IPS-20b (cell line): ENCODE data around the gene LDHAL6B.
A peak's percentile ranks its signal among the peaks of the same experiment; 100 is the strongest.

Source experiments
- H3K27ac ChIP-seq: one replicate; pipeline ENCODE4 v1.5.1; 2013; ENCODE audit warnings: low read length
- H3K27me3 ChIP-seq: 2 replicates; pipeline ENCODE4 v1.6.1; 2013; ENCODE audit warnings: mild to moderate bottlenecking, low read length, inconsistent platforms; ENCODE audit not compliant: insufficient read depth
- H3K36me3 ChIP-seq: 2 replicates; pipeline ENCODE4 v1.6.1; 2013; ENCODE audit warnings: low read depth, mild to moderate bottlenecking, inconsistent platforms, low read length, moderate library complexity; ENCODE audit not compliant: insufficient read depth
- H3K4me1 ChIP-seq: 2 replicates; pipeline ENCODE4 v1.6.1; 2013; ENCODE audit warnings: mild to moderate bottlenecking, control low read depth, inconsistent platforms, low read length, moderate library complexity; ENCODE audit not compliant: insufficient read depth
- H3K4me3 ChIP-seq: 2 replicates; pipeline ENCODE4 v1.5.1; 2013; ENCODE audit warnings: mild to moderate bottlenecking, low read length, inconsistent platforms
- H3K9ac ChIP-seq: 2 replicates; pipeline ENCODE4 v1.6.1; 2013; ENCODE audit warnings: low read depth, mild to moderate bottlenecking, inconsistent platforms, low read length, moderate library complexity
- H3K9me3 ChIP-seq: 2 replicates; pipeline ENCODE4 v1.6.1; 2013; ENCODE audit warnings: mild to moderate bottlenecking, low read depth, low read length, inconsistent platforms; ENCODE audit not compliant: insufficient read depth

The LDHAL6B gene

DNA sequence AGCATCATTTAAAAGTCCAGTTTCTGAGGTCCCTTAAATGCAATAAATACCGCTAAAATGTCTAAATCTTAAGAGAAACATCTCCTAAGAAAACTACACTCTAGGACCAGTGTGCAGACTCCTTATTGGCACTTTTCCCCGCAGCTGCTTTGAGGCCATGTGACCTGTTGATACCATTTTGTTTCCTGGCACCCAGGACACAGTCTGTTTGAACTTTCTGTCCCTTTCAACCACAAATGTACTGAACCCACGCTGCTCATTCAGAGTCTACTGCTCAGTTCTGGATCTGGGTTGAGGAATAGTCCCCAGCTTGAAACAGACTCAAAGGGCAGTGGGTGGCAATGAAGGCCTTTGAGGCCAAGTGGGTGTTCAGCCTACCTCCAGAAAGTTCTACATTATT is 17.1 kb downstream of the LDHAL6B start:
- Histone ChIP-seq H3K27me3 (no peaks in the 10 kb centered on the region), H3K9ac (no peak overlapping the region), H3K4me3 (no peak overlapping the region), H3K27ac (no peak overlapping the region), H3K9me3 (no peaks in the 10 kb centered on the region), H3K4me1 (peaks cover 5% of the 10 kb centered on the region; the same call in 1 of the 2 replicates), H3K36me3 (peaks cover 44% of the 10 kb centered on the region)

DNA sequence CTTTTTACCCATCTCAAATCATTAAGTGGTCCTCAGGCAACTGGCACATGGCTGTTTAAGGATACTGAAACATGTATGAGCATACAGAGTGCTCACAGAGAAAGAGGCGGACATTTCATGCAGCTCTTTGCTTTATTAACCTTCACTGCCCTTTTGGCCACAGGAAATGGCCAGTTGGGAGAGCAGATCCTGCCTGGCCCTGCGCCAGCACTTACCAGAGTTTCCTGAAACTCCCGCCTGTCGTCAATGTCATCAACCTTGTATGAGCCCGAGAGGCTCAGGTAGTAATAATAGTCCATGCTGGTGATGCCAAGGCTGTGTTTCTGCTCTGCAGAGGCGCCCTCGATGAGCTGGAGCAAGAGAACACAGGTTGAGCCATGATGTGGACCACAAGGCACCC is 17.8 kb downstream of the LDHAL6B start:
- H3K9ac ChIP-seq = no peak overlapping the region
- H3K9me3 ChIP-seq = no peaks in the 10 kb centered on the region
- peaks cover 42% of the 10 kb centered on the region for H3K36me3 ChIP-seq
- no peaks in the 10 kb centered on the region for H3K27me3 ChIP-seq
- H3K4me3 ChIP-seq = no peak overlapping the region
- H3K4me1 ChIP-seq = peaks cover 5% of the 10 kb centered on the region; the same call in 1 of the 2 replicates
- no peak overlapping the region for H3K27ac ChIP-seq

DNA sequence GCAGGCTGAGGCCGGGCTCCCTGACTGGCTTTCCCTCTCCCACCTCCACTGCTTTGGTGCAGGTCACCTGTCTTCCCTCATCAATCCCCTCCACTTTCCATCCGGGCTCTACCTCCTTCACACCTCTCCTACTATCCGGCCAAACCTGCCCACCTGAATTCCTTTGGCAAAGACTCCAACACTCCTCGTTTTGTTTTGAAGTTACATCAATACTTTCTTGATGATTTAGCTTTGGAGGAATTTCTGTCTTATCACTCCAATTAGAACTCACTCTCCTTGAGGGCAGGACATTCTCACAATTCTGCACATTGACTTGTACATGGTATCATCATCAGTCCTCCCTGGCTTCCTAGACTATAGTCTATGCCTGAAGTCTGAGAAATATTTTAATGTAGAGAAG is 20.4 kb downstream of the LDHAL6B start:
- Histone ChIP-seq H3K9me3 (no peaks in the 10 kb centered on the region), H3K9ac (no peak overlapping the region), H3K4me3 (no peak overlapping the region), H3K36me3 (peaks cover 27% of the 10 kb centered on the region), H3K27me3 (no peaks in the 10 kb centered on the region), H3K27ac (no peak overlapping the region), H3K4me1 (peaks cover 5% of the 10 kb centered on the region; the same call in 1 of the 2 replicates)

DNA sequence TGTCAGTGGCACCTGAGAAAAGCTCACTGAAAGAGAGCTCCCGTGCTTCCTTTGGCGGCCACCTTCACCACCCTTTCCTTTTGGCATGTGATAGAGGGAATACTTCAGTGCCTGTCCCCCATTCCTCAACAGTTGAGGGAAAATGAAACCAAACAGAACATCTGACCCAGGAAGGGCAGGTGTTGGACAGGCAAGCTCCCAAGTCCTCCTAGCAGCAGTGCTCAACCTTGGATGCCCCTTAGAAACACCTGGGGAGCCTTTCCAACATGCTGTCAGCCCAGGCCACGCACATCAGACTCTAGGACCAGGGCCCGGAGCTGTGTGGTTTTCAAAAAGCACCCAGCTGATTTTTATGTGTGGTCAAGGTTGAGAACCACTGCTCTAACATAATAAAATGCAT is 22.4 kb downstream of the LDHAL6B start:
- H3K4me1 ChIP-seq = peaks cover 5% of the 10 kb centered on the region; the same call in 1 of the 2 replicates
- no peak overlapping the region for H3K4me3 ChIP-seq
- no peaks in the 10 kb centered on the region for H3K9me3 ChIP-seq
- H3K27ac ChIP-seq = no peak overlapping the region
- H3K27me3 ChIP-seq = no peaks in the 10 kb centered on the region
- H3K9ac ChIP-seq = no peak overlapping the region
- peaks cover 7% of the 10 kb centered on the region for H3K36me3 ChIP-seq

DNA sequence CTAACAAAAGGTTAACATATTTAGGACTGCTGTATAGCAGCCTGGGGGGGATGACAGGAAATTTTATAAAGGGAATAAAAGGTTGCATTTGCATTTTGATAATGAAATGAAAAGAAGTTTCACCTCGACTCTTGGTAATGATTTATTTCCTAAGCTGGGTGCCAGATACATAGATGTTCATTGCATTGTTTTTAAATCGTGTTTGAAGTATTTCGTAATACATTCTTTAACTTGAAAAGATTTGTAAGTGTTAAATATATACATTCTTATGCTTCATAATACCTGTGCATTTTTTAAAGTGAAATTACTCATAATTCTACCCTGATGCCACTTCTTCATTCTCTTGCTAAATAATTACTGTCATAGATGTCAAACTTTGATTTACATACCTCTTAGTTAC is 22.8 kb downstream of the LDHAL6B start:
- no peak overlapping the region for H3K9ac ChIP-seq
- no peak overlapping the region for H3K27ac ChIP-seq
- H3K9me3 ChIP-seq = no peaks in the 10 kb centered on the region
- H3K27me3 ChIP-seq = no peaks in the 10 kb centered on the region
- H3K36me3 ChIP-seq = peaks cover 2% of the 10 kb centered on the region; the same call in 1 of the 2 replicates
- H3K4me1 ChIP-seq = peaks cover 5% of the 10 kb centered on the region; the same call in 1 of the 2 replicates
- no peak overlapping the region for H3K4me3 ChIP-seq

DNA sequence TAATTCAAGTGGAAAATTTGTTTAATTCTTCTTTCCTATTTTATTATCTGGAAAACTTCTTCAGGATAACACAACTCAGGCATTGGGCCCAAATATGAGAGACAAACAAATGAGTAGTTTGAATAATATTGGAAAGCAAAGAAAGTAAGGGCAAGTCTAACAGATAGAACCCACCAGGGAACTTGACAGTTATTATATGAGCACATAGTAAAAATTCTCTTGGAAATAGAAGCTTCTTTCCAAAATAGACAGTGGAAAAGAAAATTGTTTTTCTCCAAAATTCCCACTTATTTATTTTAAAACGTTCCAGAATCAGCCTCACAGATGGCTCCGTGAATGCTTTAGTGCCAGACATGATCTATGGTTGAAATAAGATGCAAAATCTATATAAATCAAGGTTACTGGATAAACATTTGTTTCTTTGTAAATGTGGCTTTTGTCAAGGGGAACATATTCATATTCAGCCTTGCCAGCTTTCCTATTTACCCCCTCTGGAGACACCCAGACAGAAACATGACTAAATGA is 23.9 kb downstream of the LDHAL6B start:
- Histone ChIP-seq H3K36me3 (no peaks in the 10 kb centered on the region), H3K27ac (no peak overlapping the region), H3K4me1 (peaks cover 5% of the 10 kb centered on the region; the same call in 1 of the 2 replicates)

DNA sequence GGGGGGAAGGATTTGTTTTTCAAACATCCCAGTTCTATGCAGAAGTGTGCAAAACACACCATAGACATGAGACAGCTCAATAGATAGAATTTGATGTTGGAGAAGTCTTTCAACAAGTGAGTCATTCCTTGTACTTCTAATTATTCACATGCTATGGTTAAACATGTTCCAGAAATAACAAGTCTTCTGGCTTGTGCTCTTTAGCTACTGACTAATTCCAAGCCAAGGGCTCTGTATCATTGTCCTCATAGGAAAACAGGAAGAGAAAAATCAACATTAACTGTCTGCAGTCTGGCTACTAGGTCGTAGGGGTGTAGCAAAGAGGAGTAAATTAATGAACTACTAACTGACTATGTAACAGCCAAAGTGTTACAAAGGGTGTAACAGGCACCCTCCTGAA is 25.8 kb downstream of the LDHAL6B start:
- no peak overlapping the region for H3K27ac ChIP-seq
- peaks cover 13% of the 10 kb centered on the region; the same call in 1 of the 2 replicates for H3K4me1 ChIP-seq
- H3K9ac ChIP-seq = no peak overlapping the region
- H3K4me3 ChIP-seq = no peak overlapping the region
- H3K36me3 ChIP-seq = no peaks in the 10 kb centered on the region
- no peaks in the 10 kb centered on the region for H3K27me3 ChIP-seq
- no peaks in the 10 kb centered on the region for H3K9me3 ChIP-seq

More for the DNA sequence above, 23.9 kb downstream of the LDHAL6B start:
- Histone ChIP-seq H3K9me3 (no peaks in the 10 kb centered on the region), H3K27me3 (no peaks in the 10 kb centered on the region), H3K4me3 (no peak overlapping the region), H3K9ac (no peak overlapping the region)

DNA sequence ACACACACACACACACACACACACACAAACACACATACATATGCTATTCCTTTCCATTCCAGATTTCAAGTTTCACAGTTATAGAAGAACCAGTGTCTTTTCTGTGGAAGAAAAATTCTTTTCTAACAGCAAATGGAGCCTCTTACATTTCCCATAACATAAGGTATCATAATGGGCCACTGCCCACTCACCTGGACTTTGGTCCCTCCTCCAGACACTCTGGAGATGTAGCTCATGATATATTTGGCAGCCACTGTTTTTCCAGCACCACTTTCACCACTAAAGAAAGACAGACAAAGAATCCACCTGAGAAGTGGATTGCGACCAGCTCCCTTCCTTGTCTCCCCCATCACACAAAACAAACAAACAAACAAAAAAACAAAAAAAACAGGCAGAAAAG is 29.8 kb downstream of the LDHAL6B start:
- H3K27me3 ChIP-seq = no peaks in the 10 kb centered on the region
- no peaks in the 10 kb centered on the region for H3K9me3 ChIP-seq
- no peak overlapping the region for H3K27ac ChIP-seq
- H3K4me3 ChIP-seq = no peak overlapping the region
- H3K36me3 ChIP-seq = no peaks in the 10 kb centered on the region
- no peak overlapping the region for H3K9ac ChIP-seq
- H3K4me1 ChIP-seq = peaks cover 14% of the 10 kb centered on the region; the same call in 1 of the 2 replicates

DNA sequence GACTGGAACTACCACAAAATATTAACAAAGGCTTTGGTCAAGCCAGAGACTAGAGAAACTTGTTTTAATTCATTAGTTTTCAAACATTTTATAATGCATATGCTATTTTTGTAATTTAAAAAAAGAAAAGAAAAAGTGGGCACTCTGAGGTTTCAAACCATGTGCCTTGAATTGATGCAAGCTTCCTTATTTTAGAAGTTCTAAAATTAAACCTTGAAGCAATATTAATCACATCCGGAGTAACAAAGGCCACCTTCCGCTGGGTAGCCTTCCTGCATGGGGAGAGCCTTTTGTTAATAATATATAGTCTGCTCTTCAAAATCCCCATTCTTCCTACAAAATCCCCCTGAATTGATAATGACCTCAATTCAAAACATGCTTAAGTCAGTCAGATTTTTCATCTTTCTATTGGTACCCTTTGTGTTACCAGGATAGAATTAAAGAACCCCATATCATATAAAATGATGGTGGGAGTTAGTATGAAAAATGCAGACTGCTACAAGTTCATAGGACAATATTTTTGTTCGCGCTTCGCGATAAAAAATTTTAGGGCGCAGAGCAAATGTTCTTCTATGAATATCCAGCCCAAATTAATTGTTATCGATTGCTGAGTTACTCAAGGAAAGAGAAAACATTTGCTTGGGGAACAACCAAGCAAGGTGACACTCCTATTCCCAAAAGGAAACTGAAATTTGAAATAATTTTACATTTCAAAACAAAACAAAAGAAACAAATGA is 30.6 kb downstream of the LDHAL6B start:
- Histone ChIP-seq H3K9ac (no peak overlapping the region), H3K9me3 (no peaks in the 10 kb centered on the region), H3K4me3 (no peak overlapping the region), H3K27me3 (no peaks in the 10 kb centered on the region), H3K27ac (peak overlapping the region; percentile 32), H3K36me3 (no peaks in the 10 kb centered on the region), H3K4me1 (peaks cover 14% of the 10 kb centered on the region; the same call in 1 of the 2 replicates)

DNA sequence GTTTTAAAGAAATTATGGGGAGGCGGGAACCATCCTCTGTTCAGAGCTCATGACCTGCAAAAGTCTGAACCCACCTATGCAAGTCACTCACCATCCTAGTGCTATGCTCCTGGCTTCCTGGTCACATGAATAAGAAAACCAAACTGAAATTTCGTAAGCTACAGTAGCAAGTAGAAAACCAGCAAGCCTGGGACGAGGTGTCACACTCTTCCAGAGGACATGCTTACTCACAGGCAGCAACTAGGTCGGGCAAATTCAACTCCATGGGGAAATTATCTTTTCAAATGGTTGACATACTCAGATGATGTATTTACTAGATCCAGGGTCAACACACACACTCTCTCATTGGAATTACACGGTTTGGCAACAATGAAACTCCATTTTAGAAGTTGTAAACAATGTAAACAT is 31.3 kb downstream of the LDHAL6B start:
- H3K9me3 ChIP-seq = no peaks in the 10 kb centered on the region
- H3K9ac ChIP-seq = no peak overlapping the region
- no peaks in the 10 kb centered on the region for H3K27me3 ChIP-seq
- H3K27ac ChIP-seq = no peak overlapping the region
- no peak overlapping the region for H3K4me3 ChIP-seq
- H3K4me1 ChIP-seq = peaks cover 14% of the 10 kb centered on the region; the same call in 1 of the 2 replicates
- H3K36me3 ChIP-seq = no peaks in the 10 kb centered on the region

DNA sequence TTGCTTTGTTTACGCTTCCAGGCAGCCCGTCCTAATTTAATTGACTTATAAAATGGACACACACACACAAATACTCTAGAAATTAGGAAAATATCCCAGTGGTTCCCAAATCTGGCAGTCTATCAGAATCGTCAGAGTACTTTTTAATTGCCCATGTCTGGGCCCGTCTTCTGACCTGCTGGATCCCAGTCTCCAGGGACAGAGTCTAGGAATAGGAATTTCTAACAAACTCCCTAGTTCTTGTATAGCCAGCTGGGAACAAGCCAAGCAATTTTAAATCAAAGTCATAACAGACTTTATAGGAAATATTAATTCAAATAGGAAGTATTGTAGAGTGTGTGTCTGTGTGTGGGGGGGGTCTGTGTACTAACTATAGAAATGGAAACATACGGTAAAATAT is 33.4 kb downstream of the LDHAL6B start:
- no peak overlapping the region for H3K9ac ChIP-seq
- no peak overlapping the region for H3K27ac ChIP-seq
- no peaks in the 10 kb centered on the region for H3K36me3 ChIP-seq
- H3K4me1 ChIP-seq = peaks cover 14% of the 10 kb centered on the region; the same call in 1 of the 2 replicates
- no peaks in the 10 kb centered on the region for H3K27me3 ChIP-seq
- H3K9me3 ChIP-seq = no peaks in the 10 kb centered on the region
- H3K4me3 ChIP-seq = no peak overlapping the region

DNA sequence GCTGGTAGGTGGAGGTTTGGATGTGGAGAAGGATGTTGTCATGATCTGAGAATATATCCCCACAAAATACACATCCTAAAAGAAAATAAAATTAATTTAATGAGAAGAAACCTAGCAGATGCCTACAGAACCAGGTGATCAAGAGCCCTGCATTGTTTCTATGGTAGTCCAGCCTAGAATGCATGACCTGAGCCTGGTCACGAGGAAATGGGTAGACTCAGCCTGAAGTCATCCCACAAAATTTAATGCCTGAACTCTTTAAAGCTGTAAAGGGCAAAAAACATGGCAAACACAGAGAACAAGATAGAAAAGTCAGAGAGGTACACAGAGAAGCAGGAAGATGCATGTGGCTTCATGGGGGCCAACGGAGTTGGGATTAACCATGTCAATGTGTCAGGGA is 36.0 kb downstream of the LDHAL6B start:
- Histone ChIP-seq H3K27ac (no peak overlapping the region), H3K36me3 (no peaks in the 10 kb centered on the region), H3K27me3 (no peaks in the 10 kb centered on the region), H3K4me1 (peaks cover 4% of the 10 kb centered on the region; the same call in 1 of the 2 replicates), H3K4me3 (no peak overlapping the region), H3K9me3 (no peaks in the 10 kb centered on the region), H3K9ac (no peak overlapping the region)
